Endothelial cell of umbilical vein (primary cell): ENCODE measurements around the gene SEZ6L2. TPM values are rescaled to one million over a fixed set of nuclear protein-coding genes. Genes with fewer than 3 reads are reported as not detected.

ENCODE experiments used
- BruUV-seq: library from RNA; stranded (reverse); fragments of 400-500 nt; replicated peaks from 2 replicates; lab custom pipeline; 2021; lab: Mats Ljungman, UMichigan
- CTCF ChIA-PET: fragments of 300-600, 350-600 bp; sonication (Branson Sonifier 250); formaldehyde crosslinking; loops from one replicate; lab custom pipeline; 2021; ENCODE audit warnings: antibody characterized with exemption, inconsistent platforms; lab: Charles Lee
- POLR2A ChIA-PET: fragments of 300-600, 350-600 bp; sonication (Branson Sonifier 250); formaldehyde crosslinking; loops from one replicate; lab custom pipeline; 2021; ENCODE audit warnings: antibody characterized with exemption, inconsistent platforms; lab: Charles Lee
- DNase-seq: peaks from one replicate; pipeline ENCODE4 v3.0.0-alpha.2; 2011; ENCODE audit warnings: low read depth, low spot score
- FAIRE-seq: peaks from 2 replicates; lab custom pipeline; 2011; peaks lifted over from hg19 to GRCh38; lab: Jason Lieb, UNC
- H2AFZ ChIP-seq: 2 replicates; pipeline ENCODE4 v1.6.0; 2012; ENCODE audit warnings: low read depth, low read length, control low read depth, inconsistent platforms
- H3K27ac ChIP-seq: 2 replicates; pipeline ENCODE4 v1.5.1; 2011; ENCODE audit warnings: low read depth, mild to moderate bottlenecking, control low read depth, low read length, moderate library complexity; ENCODE audit not compliant: insufficient read depth
- H3K27me3 ChIP-seq, 2 experiments: 2 replicates each; pipeline versions ENCODE4 v1.6.0 to v1.6.1; 2011; ENCODE audit warnings: low read length in 2 of 2, mixed read lengths in 1 of 2; ENCODE audit not compliant: control insufficient read depth in 2 of 2, insufficient read depth in 2 of 2
- H3K36me3 ChIP-seq, 2 experiments: 2 replicates in 1 of 2; 3 replicates in 1 of 2; pipeline ENCODE4 v1.5.1; 2011; ENCODE audit warnings: low read length in 2 of 2, mild to moderate bottlenecking in 1 of 2, moderate library complexity in 1 of 2; ENCODE audit not compliant: control insufficient read depth in 2 of 2, insufficient read depth in 2 of 2; ENCODE audit errors: extremely low read depth in 1 of 2
- H3K4me1 ChIP-seq: 3 replicates; pipeline ENCODE4 v1.5.1; 2011; ENCODE audit warnings: mild to moderate bottlenecking, low read length; ENCODE audit not compliant: control insufficient read depth, insufficient read depth; ENCODE audit errors: extremely low read depth
- H3K4me2 ChIP-seq: 2 replicates; pipeline ENCODE4 v1.6.1; 2011; ENCODE audit warnings: low read length, control low read depth, mixed read lengths; ENCODE audit not compliant: insufficient read depth
- H3K4me3 ChIP-seq, 3 experiments: fragments of 200-600 bp in 1 of 3; sonication (generic), shearing (Covaris generic) in 1 of 3; replicated peaks in 1 of 3; 2 replicates each; pipeline ENCODE4 v1.5.1; 2011 to 2016; ENCODE audit warnings: control low read depth in 3 of 3, low read length in 3 of 3, mild to moderate bottlenecking in 2 of 3, inconsistent platforms in 1 of 3, low read depth in 1 of 3, moderate library complexity in 1 of 3; ENCODE audit not compliant: insufficient read depth in 1 of 3
- H3K79me2 ChIP-seq: 2 replicates; pipeline ENCODE4 v1.6.0; 2012; ENCODE audit warnings: low read length, inconsistent platforms; ENCODE audit not compliant: control insufficient read depth, insufficient read depth
- H3K9ac ChIP-seq: replicated peaks from 2 replicates; pipeline ENCODE3; 2011; ENCODE audit warnings: low read length, control low read depth; ENCODE audit not compliant: insufficient read depth; ENCODE audit errors: extremely low read depth
- H3K9me1 ChIP-seq: replicated peaks from 3 replicates; pipeline ENCODE4 v1.6.0; 2011; ENCODE audit warnings: mild to moderate bottlenecking, low read length; ENCODE audit not compliant: control insufficient read depth, insufficient read depth; ENCODE audit errors: extremely low read depth
- H3K9me3 ChIP-seq: replicated peaks from 2 replicates; pipeline ENCODE4 v1.5.1; 2012; ENCODE audit warnings: low read length, inconsistent platforms; ENCODE audit not compliant: control insufficient read depth, insufficient read depth
- H4K20me1 ChIP-seq: replicated peaks from 2 replicates; pipeline ENCODE3; 2011; ENCODE audit warnings: mild to moderate bottlenecking, low read length; ENCODE audit not compliant: control insufficient read depth, insufficient read depth; ENCODE audit errors: extremely low read depth
- EZH2 ChIP-seq: IDR thresholded peaks from 2 replicates; pipeline ENCODE4 v1.6.1; 2012; ENCODE audit warnings: borderline replicate concordance, low read depth, mild to moderate bottlenecking, moderate library complexity, low read length, inconsistent platforms; ENCODE audit not compliant: severe bottlenecking
- FOS ChIP-seq: IDR thresholded peaks from 2 replicates; pipeline ENCODE4 v1.6.1; 2011; ENCODE audit warnings: mild to moderate bottlenecking, low read length, moderate library complexity, borderline replicate concordance; ENCODE audit not compliant: insufficient read depth
- GATA2 ChIP-seq: IDR thresholded peaks from 2 replicates; pipeline ENCODE4 v1.7.0; 2011; ENCODE audit warnings: low read depth, mild to moderate bottlenecking, moderate library complexity, mixed read lengths, low read length; ENCODE audit not compliant: insufficient read length, insufficient read depth
- JUN ChIP-seq: IDR thresholded peaks from 2 replicates; pipeline ENCODE4 v1.6.1; 2011; ENCODE audit warnings: borderline replicate concordance, low read depth; ENCODE audit not compliant: insufficient read length, insufficient read depth
- MYC ChIP-seq: IDR thresholded peaks from one replicate; pipeline ENCODE4 v1.6.1; 2011; ENCODE audit warnings: mild to moderate bottlenecking, low read depth, low read length
- POLR2A ChIP-seq: IDR thresholded peaks from 2 replicates; pipeline ENCODE4 v1.6.1; 2012; ENCODE audit warnings: low read depth, mild to moderate bottlenecking, control low read depth, low read length
- POLR2AphosphoS5 ChIP-seq: IDR thresholded peaks from 2 replicates; pipeline ENCODE4 v1.6.1; 2012; ENCODE audit warnings: low read depth, mild to moderate bottlenecking, control low read depth, low read length, moderate library complexity; ENCODE audit not compliant: insufficient read depth
- dilution Hi-C: fragments of 300-500 bp; cut with MboI; formaldehyde crosslinking; loops from one replicate; pipeline ENCODE4 v1.15.0; 2019; ENCODE audit warnings: low sequenced_read_pairs; ENCODE audit not compliant: extremely low pct_ligation_motif_present
- intact Hi-C: fragments of 100-400 bp; cut with micrococcal nuclease; formaldehyde crosslinking; loops from one replicate; pipeline ENCODE4 v1.10.0; 2022
- polyA plus RNA-seq, 4 experiments: library from polyadenylated mRNA; depleted of rRNA in 3 of 4; stranded (reverse) in 3 of 4; unstranded in 1 of 4; fragments of >200 nt; gene quantifications; 2 replicates each; pipeline versions ENCODE4 v1.2.1 to v1.2.3, GENCODE V29; 2011 to 2012; ENCODE audit warnings: missing spikeins in 1 of 4
- total RNA-seq: library from RNA; stranded (reverse); gene quantifications from 2 replicates; pipeline ENCODE4 v1.2.3, GENCODE V29; 2021
- TF ChIP-seq, protein P1 (sequence below), 2 donors: IDR thresholded peaks; 1 replicate in 1 of 2; 2 replicates in 1 of 2; pipeline ENCODE4 v1.5.1; 2011; ENCODE audit warnings: low read length in 2 of 2, mild to moderate bottlenecking in 2 of 2, moderate library complexity in 2 of 2, control low read depth in 1 of 2, inconsistent platforms in 1 of 2, low read depth in 1 of 2; ENCODE audit not compliant: insufficient read depth in 1 of 2; ENCODE audit errors: extremely low read depth in 1 of 2
- TF ChIP-seq, protein P2 (sequence below): IDR thresholded peaks from 2 replicates; pipeline ENCODE4 v1.6.1; 2011; ENCODE audit not compliant: insufficient read depth, insufficient read length

SEZ6L2 gene
- total and polyA plus RNA-seq, 2 donors (not counting 3 experiments of a cell fraction or from before 2014, with no cell fraction given): 2.4 to 4.5 TPM

DNA sequence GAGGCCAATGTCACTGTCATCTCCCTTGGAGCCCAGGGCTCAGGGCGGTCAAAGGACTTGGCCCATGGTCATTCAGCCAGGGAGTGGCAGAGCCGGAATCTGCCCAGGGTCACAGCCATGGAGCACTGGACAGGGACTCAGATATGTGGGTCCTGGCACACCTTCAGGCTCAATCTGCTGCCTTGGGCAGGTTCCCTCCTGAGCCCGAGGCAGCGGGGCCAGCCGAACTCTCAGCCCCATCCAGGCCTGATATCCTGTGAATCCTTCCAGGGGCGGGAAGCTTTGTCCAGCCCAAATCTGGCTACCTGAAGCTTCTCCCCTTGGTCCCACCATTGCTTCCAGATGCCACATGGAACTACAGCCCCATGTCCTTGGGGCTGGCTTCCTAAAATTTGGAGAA is 24.1 kb downstream of the SEZ6L2 start:
- no peaks in the 10 kb centered on the region for H3K9me1 ChIP-seq
- no peak overlapping the region for H3K4me3 ChIP-seq
- no peaks in the 10 kb centered on the region for H3K79me2 ChIP-seq
- no peak overlapping the region for H2AFZ ChIP-seq
- H3K9me3 ChIP-seq: no peaks in the 10 kb centered on the region
- no peak overlapping the region for H3K27ac ChIP-seq
- H3K27me3 ChIP-seq: peaks cover 14 to 16% of the 10 kb centered on the region in 2 experiments
- no peak overlapping the region for H3K9ac ChIP-seq
- POLR2A ChIA-PET: no interaction called here
- intact Hi-C loops (no loop called here), dilution Hi-C loops (no loop called here)
- no peak for FAIRE-seq
- H3K4me2 ChIP-seq: no peak overlapping the region
- CTCF ChIA-PET: interaction anchor here (0.7 to 1.1 kb wide), 2 partner anchors 27 to 116 kb away, joined by 3 to 5 read pairs; no protein-coding TSS in a partner anchor
- no peaks in the 10 kb centered on the region for H3K36me3 ChIP-seq
- no peaks in the 10 kb centered on the region for H3K4me1 ChIP-seq
- DNase-seq: no peak
- no TSS peak for BruUV-seq
- TF ChIP-seq POLR2A (no peak), MYC (no peak), FOS (no peak), GATA2 (no peak), EZH2 (no peak), JUN (no peak), POLR2AphosphoS5 (no peak)
- TF ChIP-seq, protein P1, sequence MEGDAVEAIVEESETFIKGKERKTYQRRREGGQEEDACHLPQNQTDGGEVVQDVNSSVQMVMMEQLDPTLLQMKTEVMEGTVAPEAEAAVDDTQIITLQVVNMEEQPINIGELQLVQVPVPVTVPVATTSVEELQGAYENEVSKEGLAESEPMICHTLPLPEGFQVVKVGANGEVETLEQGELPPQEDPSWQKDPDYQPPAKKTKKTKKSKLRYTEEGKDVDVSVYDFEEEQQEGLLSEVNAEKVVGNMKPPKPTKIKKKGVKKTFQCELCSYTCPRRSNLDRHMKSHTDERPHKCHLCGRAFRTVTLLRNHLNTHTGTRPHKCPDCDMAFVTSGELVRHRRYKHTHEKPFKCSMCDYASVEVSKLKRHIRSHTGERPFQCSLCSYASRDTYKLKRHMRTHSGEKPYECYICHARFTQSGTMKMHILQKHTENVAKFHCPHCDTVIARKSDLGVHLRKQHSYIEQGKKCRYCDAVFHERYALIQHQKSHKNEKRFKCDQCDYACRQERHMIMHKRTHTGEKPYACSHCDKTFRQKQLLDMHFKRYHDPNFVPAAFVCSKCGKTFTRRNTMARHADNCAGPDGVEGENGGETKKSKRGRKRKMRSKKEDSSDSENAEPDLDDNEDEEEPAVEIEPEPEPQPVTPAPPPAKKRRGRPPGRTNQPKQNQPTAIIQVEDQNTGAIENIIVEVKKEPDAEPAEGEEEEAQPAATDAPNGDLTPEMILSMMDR (IDR thresholded peaks at IDR 0.05; ENCODE audit: extremely low read depth in 1 of 2, insufficient read depth in 1 of 2, low read depth in 1 of 2, low read length in 2 of 2): no peak
- TF ChIP-seq, protein P2, sequence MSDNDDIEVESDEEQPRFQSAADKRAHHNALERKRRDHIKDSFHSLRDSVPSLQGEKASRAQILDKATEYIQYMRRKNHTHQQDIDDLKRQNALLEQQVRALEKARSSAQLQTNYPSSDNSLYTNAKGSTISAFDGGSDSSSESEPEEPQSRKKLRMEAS: no peak
- no peaks in the 10 kb centered on the region for H4K20me1 ChIP-seq
